ENCODE measurements around the gene TJAP1. TPM values are rescaled to one million over a fixed set of nuclear protein-coding genes. Genes with fewer than 3 reads are reported as not detected.

The TJAP1 gene
- total and polyA plus RNA-seq, 2 of the 8 experiments (the other 6 are each of a cell fraction or from before 2014, with no cell fraction given): 30.7 to 40.4 TPM

- TF ChIP-seq RBBP5 (IDR thresholded peaks at IDR 0.05; ENCODE audit: borderline replicate concordance, low read depth, low read length): no peak
- no peak for TF ChIP-seq MAX (IDR thresholded peaks at IDR 0.05)
- TF ChIP-seq CREB1 (IDR thresholded peaks at IDR 0.05): no peak
- no peak for TF ChIP-seq TCF12 (IDR thresholded peaks at IDR 0.05; ENCODE audit: low read depth, low read length)
- no peak for TF ChIP-seq EZH2 (IDR thresholded peaks at IDR 0.05; ENCODE audit: low read depth, low read length, severe bottlenecking)
Observed at GRCh38 chr6:43434001-43434840, 43.1 kb upstream of the TJAP1 start (continued).

Measured in H1 (cell line).